OCI-LY1 (cell line): ENCODE measurements around the gene RTKN2.

Experiments used
- H2AFZ ChIP-seq: fragments of 200-600 bp; sonication (generic), shearing (Covaris generic); 2 replicates; pipeline ENCODE4 v1.6.0; 2014; ENCODE audit warnings: antibody characterized with exemption, mild to moderate bottlenecking, low read length
- H3F3A ChIP-seq: fragments of 200-600 bp; sonication (generic), shearing (Covaris generic); 2 replicates; pipeline ENCODE4 v1.6.0; 2014; ENCODE audit warnings: mild to moderate bottlenecking, antibody characterized with exemption, low read length, moderate library complexity; ENCODE audit not compliant: insufficient read depth
- H3K27ac ChIP-seq: fragments of 200-600 bp; sonication (generic); 2 replicates; pipeline ENCODE4 v1.5.1; 2014; ENCODE audit warnings: low read length, mixed run types, mild to moderate bottlenecking, low read depth; ENCODE audit not compliant: poor library complexity, severe bottlenecking
- H3K27me3 ChIP-seq: fragments of 200-600 bp; sonication (generic); 2 replicates; pipeline ENCODE4 v1.6.0; 2014; ENCODE audit warnings: antibody characterized with exemption, mild to moderate bottlenecking, low read length, moderate library complexity; ENCODE audit not compliant: insufficient read depth
- H3K36me3 ChIP-seq: fragments of 200-600 bp; sonication (generic); 2 replicates; pipeline ENCODE4 v1.6.1; 2014; ENCODE audit warnings: mild to moderate bottlenecking, antibody characterized with exemption, low read length, moderate library complexity, mixed read lengths; ENCODE audit not compliant: insufficient read depth
- H3K4me1 ChIP-seq: fragments of 200-600 bp; sonication (generic); 2 replicates; pipeline ENCODE4 v1.5.1; 2014; ENCODE audit warnings: mild to moderate bottlenecking, low read length, moderate library complexity; ENCODE audit not compliant: insufficient read depth, severe bottlenecking
- H3K4me2 ChIP-seq: fragments of 200-600 bp; sonication (generic), shearing (Covaris generic); 2 replicates; pipeline ENCODE4 v1.6.1; 2014; ENCODE audit warnings: low read length
- H3K4me3 ChIP-seq: fragments of 200-600 bp; sonication (generic); 2 replicates; pipeline ENCODE4 v1.5.1; 2014; ENCODE audit warnings: low read length, low read depth, mild to moderate bottlenecking, mixed read lengths; ENCODE audit not compliant: poor library complexity, severe bottlenecking
- H3K79me2 ChIP-seq: fragments of 200-600 bp; shearing (Covaris generic); 2 replicates; pipeline ENCODE4 v1.6.1; 2016; ENCODE audit warnings: mixed run types, low read length, mixed read lengths; ENCODE audit not compliant: insufficient read depth
- H3K9ac ChIP-seq: fragments of 200-600 bp; sonication (generic), shearing (Covaris generic); 2 replicates; pipeline ENCODE4 v1.6.1; 2014; ENCODE audit warnings: mild to moderate bottlenecking, low read length, mixed read lengths
- H3K9me2 ChIP-seq: fragments of 200-600 bp; sonication (generic), shearing (Covaris generic); 2 replicates; pipeline ENCODE4 v1.6.1; 2014; ENCODE audit warnings: low read depth, mild to moderate bottlenecking, low read length, mixed read lengths
- H3K9me3 ChIP-seq: fragments of 200-600 bp; shearing (Covaris generic); 2 replicates; pipeline ENCODE4 v1.6.1; 2014; ENCODE audit warnings: low read length, mixed read lengths
- H4K20me1 ChIP-seq: fragments of 200-600 bp; sonication (generic), shearing (Covaris generic); 2 replicates; pipeline ENCODE4 v1.6.0; 2016; ENCODE audit warnings: mild to moderate bottlenecking, low read length; ENCODE audit not compliant: insufficient read depth
- CTCF ChIP-seq: fragments of 200-600 bp; sonication (generic), shearing (Covaris generic); IDR thresholded peaks from 2 replicates; pipeline ENCODE4 v1.5.1; 2017; ENCODE audit warnings: mild to moderate bottlenecking, antibody characterized with exemption, low read length, moderate library complexity, mixed read lengths
- EZH2 ChIP-seq: fragments of 200-600 bp; sonication (generic), shearing (Covaris generic); IDR thresholded peaks from 2 replicates; pipeline ENCODE4 v1.8.0; 2017; ENCODE audit warnings: borderline replicate concordance, mixed run types, mild to moderate bottlenecking, antibody characterized with exemption, low read length, moderate library complexity, mixed read lengths

Gene RTKN2

GRCh38 chr10:62133618-62134017 lies 135.0 kb downstream of the RTKN2 start:
- H3K27ac ChIP-seq: no peak overlapping the region
- H4K20me1 ChIP-seq: no peaks in the 10 kb centered on the region
- H3K9me2 ChIP-seq: no peaks in the 10 kb centered on the region
- H3K9ac ChIP-seq: no peak overlapping the region
- H2AFZ ChIP-seq: no peak overlapping the region
- no peak overlapping the region for H3K4me2 ChIP-seq
- no peaks in the 10 kb centered on the region for H3K79me2 ChIP-seq
- peaks cover 3% of the 10 kb centered on the region; the same call in 1 of the 2 replicates for H3K9me3 ChIP-seq
- no peak overlapping the region for H3K4me3 ChIP-seq
- H3K4me1 ChIP-seq: no peaks in the 10 kb centered on the region
- H3K27me3 ChIP-seq: no peaks in the 10 kb centered on the region
- H3F3A ChIP-seq: no peaks in the 10 kb centered on the region
- no peak for TF ChIP-seq EZH2
- no peak for TF ChIP-seq CTCF
- H3K36me3 ChIP-seq: no peaks in the 10 kb centered on the region; the same call in 1 of the 2 replicates
